OCI-LY1 (cell line): ENCODE measurements around the gene BCR.

ENCODE experiments used
- EZH2 ChIP-seq: fragments of 200-600 bp; sonication (generic), shearing (Covaris generic); IDR thresholded peaks from 2 replicates; pipeline ENCODE4 v1.8.0; 2017; ENCODE audit warnings: borderline replicate concordance, mixed run types, mild to moderate bottlenecking, antibody characterized with exemption, low read length, moderate library complexity, mixed read lengths
- TF ChIP-seq, protein P1 (sequence below): fragments of 200-600 bp; sonication (generic), shearing (Covaris generic); IDR thresholded peaks from 2 replicates; pipeline ENCODE4 v1.5.1; 2017; ENCODE audit warnings: mild to moderate bottlenecking, antibody characterized with exemption, low read length, moderate library complexity, mixed read lengths

DNA sequence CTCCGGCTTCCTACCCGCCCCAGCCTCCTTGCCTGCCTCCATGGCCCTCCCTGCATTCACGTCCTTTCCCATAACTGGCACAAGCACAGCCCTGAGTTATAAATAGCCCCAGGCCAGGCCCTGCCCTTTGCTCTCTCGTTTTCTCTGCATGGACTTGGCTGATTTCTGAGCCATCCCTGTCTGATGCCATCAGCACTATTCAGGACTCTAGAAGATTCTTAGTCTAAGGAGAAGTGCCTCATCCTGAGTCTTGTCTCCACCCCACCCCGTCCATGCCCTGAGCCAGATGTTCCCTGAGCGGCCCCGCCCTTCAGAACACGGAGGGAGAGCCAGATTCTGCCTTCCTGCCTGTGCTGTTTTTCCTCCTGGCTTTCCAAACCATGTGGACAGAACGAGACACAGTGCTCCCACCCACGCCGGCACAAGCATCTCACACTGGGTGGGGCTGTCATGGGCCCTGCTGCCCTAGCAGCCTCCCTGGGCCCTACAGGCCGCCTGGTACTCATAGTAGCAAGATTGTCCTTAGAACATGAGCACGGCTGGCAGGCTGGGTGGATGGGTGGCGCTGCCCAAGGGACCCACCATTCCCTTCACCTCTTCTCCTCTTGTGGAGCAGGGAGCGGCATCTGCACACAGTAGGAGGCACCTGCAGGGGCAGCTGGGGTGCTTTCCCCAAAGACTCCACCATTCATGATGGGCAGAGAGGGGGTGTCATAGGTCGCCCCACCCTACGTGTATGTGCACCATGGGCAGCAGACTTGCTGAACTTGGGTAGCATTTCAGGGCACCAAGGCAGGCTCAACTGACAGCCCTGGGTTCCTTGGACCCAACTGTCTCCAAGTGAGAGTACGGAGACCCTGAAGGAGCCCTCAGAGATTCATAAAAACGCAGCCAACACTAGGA is 76.9 kb downstream of the BCR start:
- TF ChIP-seq, protein P1, sequence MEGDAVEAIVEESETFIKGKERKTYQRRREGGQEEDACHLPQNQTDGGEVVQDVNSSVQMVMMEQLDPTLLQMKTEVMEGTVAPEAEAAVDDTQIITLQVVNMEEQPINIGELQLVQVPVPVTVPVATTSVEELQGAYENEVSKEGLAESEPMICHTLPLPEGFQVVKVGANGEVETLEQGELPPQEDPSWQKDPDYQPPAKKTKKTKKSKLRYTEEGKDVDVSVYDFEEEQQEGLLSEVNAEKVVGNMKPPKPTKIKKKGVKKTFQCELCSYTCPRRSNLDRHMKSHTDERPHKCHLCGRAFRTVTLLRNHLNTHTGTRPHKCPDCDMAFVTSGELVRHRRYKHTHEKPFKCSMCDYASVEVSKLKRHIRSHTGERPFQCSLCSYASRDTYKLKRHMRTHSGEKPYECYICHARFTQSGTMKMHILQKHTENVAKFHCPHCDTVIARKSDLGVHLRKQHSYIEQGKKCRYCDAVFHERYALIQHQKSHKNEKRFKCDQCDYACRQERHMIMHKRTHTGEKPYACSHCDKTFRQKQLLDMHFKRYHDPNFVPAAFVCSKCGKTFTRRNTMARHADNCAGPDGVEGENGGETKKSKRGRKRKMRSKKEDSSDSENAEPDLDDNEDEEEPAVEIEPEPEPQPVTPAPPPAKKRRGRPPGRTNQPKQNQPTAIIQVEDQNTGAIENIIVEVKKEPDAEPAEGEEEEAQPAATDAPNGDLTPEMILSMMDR: no peak
- TF ChIP-seq EZH2: no peak
